Tibial nerve (tissue), 4 donors: ENCODE measurements around the gene AXIN1. TPM values are rescaled to one million over a fixed set of nuclear protein-coding genes. Genes with fewer than 3 reads are reported as not detected.

Source experiments
- DNase-seq, 2 donors: peaks; one replicate each; pipeline ENCODE4 v3.0.0-alpha.2; 2019; ENCODE audit warnings: low spot score in 2 of 2
- H3K27ac ChIP-seq, 4 donors: fragments of 200-600 bp; sonication (generic) in 3 of 4; one replicate each; pipeline ENCODE4 v1.5.1; 2017 to 2019; ENCODE audit warnings: mild to moderate bottlenecking in 1 of 4
- H3K27me3 ChIP-seq, 2 donors: fragments of 200-600 bp; sonication (generic) in 1 of 2; one replicate each; pipeline versions ENCODE4 v1.5.1 to v1.6.0; 2017 to 2019
- H3K36me3 ChIP-seq, 3 donors: fragments of 200-600 bp; sonication (generic); one replicate each; pipeline ENCODE4 v1.5.1; 2018 to 2019
- H3K4me1 ChIP-seq, 4 donors: fragments of 200-600 bp; sonication (generic) in 3 of 4; one replicate each; pipeline ENCODE4 v1.5.1; 2017 to 2019
- H3K4me3 ChIP-seq, 4 donors: fragments of 200-600 bp; sonication (generic) in 3 of 4; one replicate each; pipeline ENCODE4 v1.5.1; 2017 to 2019; ENCODE audit warnings: mild to moderate bottlenecking in 1 of 4, moderate library complexity in 1 of 4
- H3K9me3 ChIP-seq, 4 donors: fragments of 200-600 bp; sonication (generic) in 3 of 4; one replicate each; pipeline ENCODE4 v1.5.1; 2017 to 2019
- EP300 ChIP-seq, 2 donors: sonication (generic); formaldehyde crosslinking; IDR thresholded peaks; one replicate each; pipeline ENCODE4 v1.6.1; 2017; ENCODE audit warnings: antibody characterized with exemption in 2 of 2, mild to moderate bottlenecking in 1 of 2
- POLR2A ChIP-seq, 2 donors: fragments of 450-650 bp; IDR thresholded peaks; one replicate each; pipeline ENCODE4 v1.6.1; 2017; ENCODE audit warnings: antibody characterized with exemption in 2 of 2, mild to moderate bottlenecking in 2 of 2, moderate library complexity in 2 of 2
- WGBS, 2 donors: methylation state at CpG; one replicate each; pipeline ENCODE4 v1.1.5; 2018; 5-methylcytosine and 5-hydroxymethylcytosine counted together
- total RNA-seq, 4 donors: library from RNA; depleted of rRNA; stranded (reverse); fragments of >200 nt; gene quantifications; one replicate each; pipeline ENCODE4 v1.1.0, GENCODE V29; 2016
- TF ChIP-seq, protein P1 (sequence below), 5 experiments: fragments of 200-600 bp in 3 of 5; fragments of 450-650 bp in 2 of 5; sonication (generic) in 3 of 5; IDR thresholded peaks; one replicate each; pipeline ENCODE4 v1.5.1; 2016 to 2019; ENCODE audit warnings: antibody characterized with exemption in 5 of 5, mild to moderate bottlenecking in 3 of 5, moderate library complexity in 2 of 5

The AXIN1 gene
- total RNA-seq, 4 donors from 2014 or later: 23.4 to 37.1 (median 25.0) TPM

DNA sequence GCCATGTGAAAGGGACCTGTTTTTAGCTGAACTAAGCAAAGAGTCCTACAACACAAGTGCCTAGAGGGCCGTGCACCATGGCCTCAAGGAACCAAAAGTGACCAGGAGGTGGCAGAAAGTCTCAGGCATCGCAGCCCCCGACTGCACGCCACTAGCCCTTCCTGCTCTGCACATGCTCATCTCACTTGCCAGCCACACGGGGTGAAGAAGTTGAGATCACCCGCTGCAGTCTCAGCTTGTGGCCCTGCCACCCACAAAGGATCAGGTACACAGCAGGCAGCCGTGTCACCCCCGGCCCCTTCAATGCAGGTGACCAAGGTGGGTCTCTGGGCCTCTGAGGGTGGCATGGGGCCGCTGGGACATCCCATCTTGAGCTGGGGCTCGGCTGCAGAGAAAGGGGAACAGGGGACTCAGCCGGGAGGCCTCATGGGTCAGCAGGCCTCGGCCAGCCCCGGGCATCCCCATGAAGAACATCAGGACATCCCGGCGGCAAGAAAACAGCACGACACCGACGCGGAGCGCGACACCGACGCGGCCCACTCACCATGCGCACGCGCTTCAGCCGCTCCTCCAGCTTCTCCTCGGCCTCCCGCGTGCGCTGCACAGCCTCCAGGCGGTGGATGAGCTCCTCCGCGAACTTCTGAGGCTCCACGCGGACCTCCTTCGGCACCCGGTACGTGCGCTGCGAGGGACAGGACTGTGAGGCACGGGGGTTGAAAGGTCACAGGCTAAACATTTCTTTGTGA lies 48.6 kb downstream of the AXIN1 start:
- WGBS, 2 donors: 85% methylated on average over 35 to 43 of the region's 43 CpGs
- Histone ChIP-seq H3K27me3 (no peaks in the 10 kb centered on the region), H3K4me1 (no peaks in the 10 kb centered on the region), H3K36me3 (peaks cover 0 to 82% (median 16%) of the 10 kb centered on the region in 3 donors), H3K9me3 (no peaks in the 10 kb centered on the region), H3K27ac (no peak overlapping the region), H3K4me3 (no peak overlapping the region)
- no peak for DNase-seq
- TF ChIP-seq POLR2A (IDR thresholded peaks at IDR 0.05) (no peak), EP300 (IDR thresholded peaks at IDR 0.05) (no peak)
- TF ChIP-seq, protein P1, sequence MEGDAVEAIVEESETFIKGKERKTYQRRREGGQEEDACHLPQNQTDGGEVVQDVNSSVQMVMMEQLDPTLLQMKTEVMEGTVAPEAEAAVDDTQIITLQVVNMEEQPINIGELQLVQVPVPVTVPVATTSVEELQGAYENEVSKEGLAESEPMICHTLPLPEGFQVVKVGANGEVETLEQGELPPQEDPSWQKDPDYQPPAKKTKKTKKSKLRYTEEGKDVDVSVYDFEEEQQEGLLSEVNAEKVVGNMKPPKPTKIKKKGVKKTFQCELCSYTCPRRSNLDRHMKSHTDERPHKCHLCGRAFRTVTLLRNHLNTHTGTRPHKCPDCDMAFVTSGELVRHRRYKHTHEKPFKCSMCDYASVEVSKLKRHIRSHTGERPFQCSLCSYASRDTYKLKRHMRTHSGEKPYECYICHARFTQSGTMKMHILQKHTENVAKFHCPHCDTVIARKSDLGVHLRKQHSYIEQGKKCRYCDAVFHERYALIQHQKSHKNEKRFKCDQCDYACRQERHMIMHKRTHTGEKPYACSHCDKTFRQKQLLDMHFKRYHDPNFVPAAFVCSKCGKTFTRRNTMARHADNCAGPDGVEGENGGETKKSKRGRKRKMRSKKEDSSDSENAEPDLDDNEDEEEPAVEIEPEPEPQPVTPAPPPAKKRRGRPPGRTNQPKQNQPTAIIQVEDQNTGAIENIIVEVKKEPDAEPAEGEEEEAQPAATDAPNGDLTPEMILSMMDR (IDR thresholded peaks at IDR 0.05): no peak

DNA sequence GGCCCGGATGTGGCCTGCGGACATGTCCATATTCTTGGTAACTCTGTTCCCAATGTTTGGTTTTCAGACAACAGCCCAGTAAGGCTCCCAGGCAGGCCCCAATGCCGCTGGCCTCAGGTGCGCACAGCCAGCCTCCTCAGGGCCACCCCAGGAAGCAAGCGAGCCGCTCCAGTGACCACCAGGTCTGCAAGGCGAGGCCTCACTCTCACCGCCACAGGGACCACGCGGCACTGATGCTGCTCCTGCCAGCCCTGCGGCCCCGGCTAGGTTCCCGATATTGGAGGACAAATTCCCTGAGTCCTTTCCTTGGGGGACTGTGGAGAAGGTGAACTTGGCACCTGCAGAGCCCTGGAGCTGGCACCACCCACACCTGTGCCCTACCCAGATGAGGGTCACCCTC lies 50.6 kb downstream of the AXIN1 start:
- 89 to 98% methylated on average over 4 to 10 of the region's 13 CpGs for WGBS, 2 donors
- Histone ChIP-seq H3K36me3 (peaks cover 0 to 82% (median 17%) of the 10 kb centered on the region in 3 donors), H3K4me3 (no peak overlapping the region), H3K27ac (no peak overlapping the region), H3K9me3 (no peaks in the 10 kb centered on the region), H3K27me3 (no peaks in the 10 kb centered on the region), H3K4me1 (no peaks in the 10 kb centered on the region)
- DNase-seq: no peak
- TF ChIP-seq POLR2A (IDR thresholded peaks at IDR 0.05) (no peak), EP300 (IDR thresholded peaks at IDR 0.05) (no peak)
- TF ChIP-seq, protein P1 (IDR thresholded peaks at IDR 0.05): no peak

DNA sequence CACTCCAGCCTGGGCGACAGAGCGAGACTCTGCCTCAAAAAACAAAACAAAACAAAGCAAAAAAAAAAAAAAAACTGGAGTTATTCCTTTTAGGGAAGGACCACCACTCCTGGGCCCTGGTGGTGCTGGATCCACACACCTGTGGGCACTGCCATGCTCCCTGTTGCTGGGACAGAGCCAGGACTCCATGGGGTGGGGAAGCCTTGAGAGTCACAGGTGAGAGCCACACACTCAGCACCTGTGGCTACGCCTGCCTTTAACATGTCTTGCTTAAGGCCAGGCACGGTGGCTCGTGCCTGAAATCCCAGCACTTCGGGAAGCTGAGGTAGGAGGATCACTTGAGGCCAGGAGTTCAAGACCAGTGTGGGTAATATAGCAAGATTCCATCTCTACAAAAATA lies 51.3 kb downstream of the AXIN1 start:
- WGBS, 2 donors: 91 to 92% methylated on average over 6 of the region's 6 CpGs

DNA sequence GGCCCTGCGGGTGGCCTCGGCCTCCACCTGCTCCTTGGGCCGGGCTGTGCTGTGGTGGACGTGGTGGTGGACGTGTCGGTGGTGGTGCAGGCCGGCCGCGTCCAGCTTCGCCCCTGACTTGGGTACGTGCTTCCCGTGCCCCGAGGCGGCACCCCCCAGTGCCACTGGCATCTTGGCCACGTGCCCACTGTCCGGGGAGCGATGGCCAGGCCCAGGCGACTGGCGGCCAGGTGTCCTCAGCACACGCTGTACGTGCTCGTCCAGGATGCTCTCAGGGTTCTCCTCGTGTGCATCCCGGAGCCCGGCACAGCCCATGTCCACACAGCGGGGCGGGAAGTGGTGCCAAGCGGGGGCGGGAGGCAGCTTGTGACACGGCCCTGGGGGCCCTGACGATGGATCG lies 54.7 kb downstream of the AXIN1 start:
- Histone ChIP-seq H3K36me3 (peaks cover 0 to 76% (median 18%) of the 10 kb centered on the region in 3 donors), H3K27ac (no peak overlapping the region), H3K9me3 (no peaks in the 10 kb centered on the region), H3K4me1 (no peaks in the 10 kb centered on the region), H3K4me3 (no peak overlapping the region), H3K27me3 (no peaks in the 10 kb centered on the region)
- no peak for DNase-seq
- 91 to 94% methylated on average over 16 to 20 of the region's 32 CpGs for WGBS, 2 donors
- no peak for TF ChIP-seq POLR2A (IDR thresholded peaks at IDR 0.05)
- no peak for TF ChIP-seq EP300 (IDR thresholded peaks at IDR 0.05)
- TF ChIP-seq, protein P1 (IDR thresholded peaks at IDR 0.05): no peak

More for the DNA sequence above, 51.3 kb downstream of the AXIN1 start:
- no peak overlapping the region for H3K4me3 ChIP-seq
- no peak for DNase-seq
- TF ChIP-seq POLR2A (IDR thresholded peaks at IDR 0.05) (no peak), EP300 (IDR thresholded peaks at IDR 0.05) (no peak)
- TF ChIP-seq, protein P1 (IDR thresholded peaks at IDR 0.05): no peak
- no peaks in the 10 kb centered on the region for H3K4me1 ChIP-seq
- H3K27ac ChIP-seq: no peak overlapping the region
- H3K9me3 ChIP-seq: no peaks in the 10 kb centered on the region
- H3K36me3 ChIP-seq: peaks cover 0 to 82% (median 21%) of the 10 kb centered on the region in 3 donors
- no peaks in the 10 kb centered on the region for H3K27me3 ChIP-seq

DNA sequence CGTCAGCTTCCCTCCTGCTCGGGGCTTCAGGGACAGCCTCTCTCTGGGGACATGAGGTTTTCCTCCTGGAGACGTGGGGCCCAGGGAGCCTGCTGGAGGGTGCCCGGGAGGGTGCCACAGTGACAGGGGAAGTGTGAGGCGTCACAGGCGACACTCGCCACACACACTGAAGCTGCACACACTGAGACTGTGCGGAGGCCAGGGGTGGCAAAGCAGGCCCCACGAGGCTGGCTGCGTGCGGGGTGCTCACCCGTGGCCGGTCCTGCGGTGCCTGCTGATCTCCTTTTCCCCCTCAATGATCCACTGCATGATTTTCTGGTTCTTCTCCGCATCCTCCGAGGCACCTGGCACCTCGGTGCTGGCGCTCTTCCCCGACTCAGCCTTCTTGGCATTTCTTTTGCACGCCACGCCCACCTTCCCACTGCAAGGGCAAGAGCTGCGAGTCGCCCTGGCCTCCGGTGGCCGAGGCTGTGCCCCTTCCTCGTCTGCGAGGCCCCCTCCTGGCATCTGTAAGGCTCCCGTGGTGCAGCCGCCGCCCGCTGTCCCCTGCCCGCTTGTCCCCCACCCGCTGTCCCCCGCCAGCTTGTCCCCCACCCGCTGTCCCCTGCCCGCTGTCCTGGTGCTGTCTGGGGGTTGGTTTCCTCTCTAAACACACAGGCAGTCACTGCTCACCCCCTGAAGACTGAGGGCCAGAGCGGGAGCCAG lies 55.6 kb downstream of the AXIN1 start:
- Histone ChIP-seq H3K36me3 (peaks cover 0 to 76% (median 12%) of the 10 kb centered on the region in 3 donors), H3K4me1 (no peaks in the 10 kb centered on the region)
- no peak for TF ChIP-seq POLR2A (IDR thresholded peaks at IDR 0.05)
- TF ChIP-seq EP300 (IDR thresholded peaks at IDR 0.05): no peak
- TF ChIP-seq, protein P1 (IDR thresholded peaks at IDR 0.05): no peak

More for the DNA sequence above, 55.6 kb downstream of the AXIN1 start:
- 89 to 90% methylated on average over 33 to 36 of the region's 37 CpGs for WGBS, 2 donors
- Histone ChIP-seq H3K4me3 (no peak overlapping the region), H3K27me3 (no peaks in the 10 kb centered on the region), H3K27ac (no peak overlapping the region), H3K9me3 (no peaks in the 10 kb centered on the region)
- DNase-seq: no peak
